ENCODE results near the gene DBF4B. TPM values are rescaled to one million over a fixed set of nuclear protein-coding genes. Genes with fewer than 3 reads are reported as not detected.

DBF4B gene
- 8.3 TPM for polyA plus RNA-seq (2012; ENCODE audit: insufficient read depth, insufficient read length, low read depth)

DNA sequence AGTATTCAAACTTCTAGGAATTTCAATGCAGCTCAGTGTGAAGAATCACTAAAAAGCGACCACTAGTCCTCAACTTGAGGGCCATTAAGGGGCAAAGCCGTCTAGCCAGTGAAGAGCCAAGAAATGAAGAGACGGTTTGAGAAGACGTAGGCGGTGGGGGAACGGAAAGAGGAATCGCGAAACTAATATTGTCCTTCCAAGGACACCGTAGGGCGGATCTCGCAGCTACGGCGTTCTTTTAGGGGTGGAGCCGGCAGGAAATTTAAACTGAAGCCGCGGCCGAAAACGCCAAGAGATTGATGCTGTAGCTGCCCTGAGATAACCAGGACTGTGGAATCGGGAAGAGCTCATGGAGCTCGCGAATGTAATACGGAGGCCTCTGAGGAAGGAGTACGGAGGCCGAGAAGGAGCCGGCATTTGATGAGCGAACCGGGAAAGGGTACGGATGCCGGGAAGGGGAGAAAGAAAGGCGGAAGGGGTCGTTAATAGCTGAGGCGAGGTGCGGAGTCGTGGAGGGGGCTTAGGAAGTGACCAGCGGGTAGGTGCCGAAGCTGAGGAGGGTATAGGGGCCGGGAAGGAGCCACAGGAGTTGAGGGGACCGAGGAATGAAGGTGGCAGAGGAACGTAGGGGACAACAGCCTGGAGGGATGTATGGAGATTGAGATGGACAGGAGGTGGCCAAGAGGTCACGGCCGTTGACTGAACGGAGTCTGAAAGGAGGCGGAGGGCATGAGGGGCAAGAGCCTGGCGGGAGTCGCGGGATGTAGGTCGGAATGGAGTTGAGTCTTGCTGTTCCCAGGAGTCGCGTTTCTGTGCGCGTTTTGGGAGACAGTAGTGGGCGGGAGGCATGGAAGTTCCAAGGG is at the start of gene DBF4B:
Gene DBF4B (plus strand): TSS at position 265 of the 863 bp plus-strand sequence. CDS start 156 bp downstream, at position 421.
- peak; percentile 85 for DNase-seq
- Histone ChIP-seq H3K36me3 (peaks cover under 1% of the 10 kb centered on the region; the same call in 1 of the 2 replicates), H3K4me3 (ENCODE audit: low read depth, low read length) (peak within 1 kb of the TSS; percentile 98), H3K27me3 (no peaks in the 10 kb centered on the region), H3K4me1 (peaks cover 8% of the 10 kb centered on the region), H3K9me3 (no peaks in the 10 kb centered on the region)
- TF ChIP-seq, protein P1, sequence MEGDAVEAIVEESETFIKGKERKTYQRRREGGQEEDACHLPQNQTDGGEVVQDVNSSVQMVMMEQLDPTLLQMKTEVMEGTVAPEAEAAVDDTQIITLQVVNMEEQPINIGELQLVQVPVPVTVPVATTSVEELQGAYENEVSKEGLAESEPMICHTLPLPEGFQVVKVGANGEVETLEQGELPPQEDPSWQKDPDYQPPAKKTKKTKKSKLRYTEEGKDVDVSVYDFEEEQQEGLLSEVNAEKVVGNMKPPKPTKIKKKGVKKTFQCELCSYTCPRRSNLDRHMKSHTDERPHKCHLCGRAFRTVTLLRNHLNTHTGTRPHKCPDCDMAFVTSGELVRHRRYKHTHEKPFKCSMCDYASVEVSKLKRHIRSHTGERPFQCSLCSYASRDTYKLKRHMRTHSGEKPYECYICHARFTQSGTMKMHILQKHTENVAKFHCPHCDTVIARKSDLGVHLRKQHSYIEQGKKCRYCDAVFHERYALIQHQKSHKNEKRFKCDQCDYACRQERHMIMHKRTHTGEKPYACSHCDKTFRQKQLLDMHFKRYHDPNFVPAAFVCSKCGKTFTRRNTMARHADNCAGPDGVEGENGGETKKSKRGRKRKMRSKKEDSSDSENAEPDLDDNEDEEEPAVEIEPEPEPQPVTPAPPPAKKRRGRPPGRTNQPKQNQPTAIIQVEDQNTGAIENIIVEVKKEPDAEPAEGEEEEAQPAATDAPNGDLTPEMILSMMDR (IDR thresholded peaks at IDR 0.05; ENCODE audit: low read depth, low read length): no peak

DNA sequence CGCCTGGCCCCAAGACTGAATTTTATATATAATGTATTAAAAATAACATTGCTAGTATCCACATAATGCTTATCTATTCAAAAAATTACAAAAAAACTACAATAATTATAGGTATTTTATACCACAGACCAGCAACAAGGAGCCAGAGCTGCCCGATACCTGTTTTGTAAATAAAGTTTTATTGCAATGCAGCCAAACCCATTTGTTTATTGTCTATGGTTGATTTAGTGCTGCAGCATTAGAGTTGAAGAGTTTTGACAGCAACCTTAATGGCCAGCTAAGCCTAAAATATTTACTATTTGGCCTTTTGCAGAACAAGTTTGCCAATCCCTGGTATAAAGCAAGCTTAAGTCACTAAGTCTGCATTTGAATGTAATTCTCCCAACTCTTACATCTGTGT is 46.6 kb upstream of the DBF4B start:
- peaks cover 6% of the 10 kb centered on the region for H3K27me3 ChIP-seq
- TF ChIP-seq, protein P1 (IDR thresholded peaks at IDR 0.05; ENCODE audit: low read depth, low read length): no peak
- no peaks in the 10 kb centered on the region for H3K4me1 ChIP-seq
- no peaks in the 10 kb centered on the region for H3K36me3 ChIP-seq
- H3K9me3 ChIP-seq: no peaks in the 10 kb centered on the region
- no peak overlapping the region for H3K4me3 ChIP-seq (ENCODE audit: low read depth, low read length)
- no peak for DNase-seq

- H3K36me3 ChIP-seq: no peaks in the 10 kb centered on the region
- no peaks in the 10 kb centered on the region for H3K4me1 ChIP-seq
- no peak overlapping the region for H3K4me3 ChIP-seq (ENCODE audit: low read depth, low read length)
- TF ChIP-seq, protein P1 (IDR thresholded peaks at IDR 0.05; ENCODE audit: low read depth, low read length): no peak
- no peak for DNase-seq
- H3K27me3 ChIP-seq: no peaks in the 10 kb centered on the region; the same call in 1 of the 2 replicates
- H3K9me3 ChIP-seq: no peaks in the 10 kb centered on the region
Observed at GRCh38 chr17:44663095-44663494, 45.4 kb upstream of the DBF4B start.

- Histone ChIP-seq H3K4me1 (no peaks in the 10 kb centered on the region), H3K36me3 (no peaks in the 10 kb centered on the region), H3K9me3 (no peaks in the 10 kb centered on the region), H3K4me3 (ENCODE audit: low read depth, low read length) (no peak overlapping the region), H3K27me3 (peaks cover 6% of the 10 kb centered on the region)
- TF ChIP-seq, protein P1 (IDR thresholded peaks at IDR 0.05; ENCODE audit: low read depth, low read length): no peak
- no peak for DNase-seq
Observed at GRCh38 chr17:44664867-44665266, 43.6 kb upstream of the DBF4B start.

DNA sequence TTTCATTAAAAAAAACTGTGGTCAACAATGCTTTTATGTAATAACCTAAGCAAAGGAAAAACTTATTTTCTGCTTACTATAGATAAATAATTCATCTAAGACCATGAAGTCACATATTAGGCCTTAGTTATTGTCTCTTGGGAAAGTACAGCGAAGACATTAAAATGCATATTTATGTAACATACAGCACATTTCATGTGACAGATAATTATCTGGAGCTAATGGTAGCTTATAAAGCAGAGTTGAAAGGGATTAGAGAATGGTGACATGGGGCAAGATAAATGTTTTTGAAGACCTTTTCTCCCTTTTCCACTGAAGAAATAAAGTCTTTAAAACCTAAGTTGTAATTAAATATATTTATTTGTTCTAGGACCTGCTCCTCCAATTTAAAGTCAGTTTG is 42.5 kb upstream of the DBF4B start:
- DNase-seq: no peak
- Histone ChIP-seq H3K4me3 (ENCODE audit: low read depth, low read length) (no peak overlapping the region), H3K4me1 (no peaks in the 10 kb centered on the region), H3K9me3 (no peaks in the 10 kb centered on the region), H3K27me3 (peaks cover 6% of the 10 kb centered on the region), H3K36me3 (no peaks in the 10 kb centered on the region)
- TF ChIP-seq, protein P1 (IDR thresholded peaks at IDR 0.05; ENCODE audit: low read depth, low read length): no peak

Measured in BE2C (cell line).